ENCODE measurements around the gene DOCK3. TPM values are rescaled to one million over a fixed set of nuclear protein-coding genes. Genes with fewer than 3 reads are reported as not detected.

The DOCK3 gene
- 0.72 TPM for total RNA-seq (ENCODE audit: insufficient read depth, low replicate concordance)

- peak; percentile 53 for DNase-seq (ENCODE audit: low spot score)
Measured at GRCh38 chr3:50674349-50675178, at the start of gene DOCK3. DOCK3 (plus strand) TSS chr3:50674927; CDS start chr3:50675264, 337 bp downstream.

- no peak for DNase-seq (ENCODE audit: low spot score)
Measured at GRCh38 chr3:50625231-50626182, 49.2 kb upstream of the DOCK3 start.

DNA sequence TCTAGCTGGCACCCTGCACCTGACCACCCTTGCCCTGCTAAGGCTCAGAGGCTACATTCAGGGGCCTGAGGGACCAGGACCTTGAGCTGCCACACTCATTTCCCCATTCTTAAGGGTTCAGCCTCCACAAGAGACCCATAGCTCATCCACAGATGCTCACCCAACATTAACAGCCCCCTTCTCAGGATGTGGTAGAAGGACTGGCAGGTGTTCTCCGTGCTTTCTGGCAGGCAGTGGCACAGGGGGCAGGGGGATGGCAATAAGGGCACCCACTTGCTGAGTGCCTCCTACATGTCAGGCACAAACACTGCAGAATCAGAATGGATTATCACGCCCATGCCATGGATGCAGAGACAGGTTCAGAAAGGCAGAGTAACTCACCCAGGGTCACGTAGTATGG is 48.3 kb upstream of the DOCK3 start:
- no peak for DNase-seq (ENCODE audit: low spot score)

DNA sequence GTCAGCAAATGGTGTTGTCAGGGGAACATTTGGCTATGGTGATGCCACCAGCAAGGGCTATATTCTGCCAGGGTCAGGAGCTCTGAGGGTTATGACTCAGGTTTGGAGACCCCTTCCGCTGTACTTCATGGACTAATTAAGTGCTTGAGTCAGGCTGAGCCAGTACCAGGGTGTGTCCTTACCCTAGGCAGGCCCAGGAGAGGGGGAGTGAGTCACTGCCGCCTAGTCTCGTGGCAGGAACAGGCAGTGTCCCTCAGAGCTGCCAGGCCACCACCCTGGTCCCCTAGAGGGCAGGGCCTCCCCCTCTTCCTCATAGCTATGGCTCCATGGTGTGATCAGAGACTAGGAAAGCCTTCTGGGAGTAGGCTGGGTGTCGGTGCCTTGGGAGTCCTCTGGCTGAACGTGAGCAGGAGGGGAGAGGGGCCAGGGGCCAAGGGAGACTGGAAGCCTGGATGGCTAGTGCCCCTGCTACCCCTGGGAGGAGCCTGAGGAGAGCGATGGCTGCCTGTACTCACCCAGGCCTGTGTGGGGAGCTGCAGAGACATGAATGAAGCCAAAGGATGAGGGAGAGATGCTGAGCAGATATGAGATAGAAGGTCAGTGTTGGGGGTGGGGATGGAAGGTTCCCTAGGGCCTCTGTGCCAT is 47.2 kb upstream of the DOCK3 start:
- DNase-seq (ENCODE audit: low spot score) = no peak

DNA sequence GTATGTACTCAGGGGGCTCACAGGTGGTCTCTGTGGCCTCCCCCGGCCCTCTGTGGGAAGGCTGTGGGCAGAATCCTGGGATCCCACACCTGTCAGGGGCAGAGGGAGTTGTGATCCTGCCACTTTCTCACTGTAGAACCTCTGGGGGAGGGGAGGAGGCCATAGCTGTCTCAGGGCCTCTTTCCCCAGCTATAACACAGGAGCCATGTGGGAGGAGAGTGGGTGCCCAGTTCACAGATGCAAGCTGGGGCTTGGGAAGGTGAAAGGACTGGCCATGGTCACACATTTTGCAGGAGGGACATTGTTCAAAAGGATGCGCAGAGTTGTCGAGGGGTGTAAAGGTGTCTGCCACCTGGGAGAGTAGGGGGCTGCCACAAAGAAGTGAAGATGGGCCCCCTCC is 46.1 kb upstream of the DOCK3 start:
- DNase-seq (ENCODE audit: low spot score) = no peak

- no peak for DNase-seq (ENCODE audit: low spot score)
Measured at GRCh38 chr3:50630394-50630793, 44.3 kb upstream of the DOCK3 start.

DNA sequence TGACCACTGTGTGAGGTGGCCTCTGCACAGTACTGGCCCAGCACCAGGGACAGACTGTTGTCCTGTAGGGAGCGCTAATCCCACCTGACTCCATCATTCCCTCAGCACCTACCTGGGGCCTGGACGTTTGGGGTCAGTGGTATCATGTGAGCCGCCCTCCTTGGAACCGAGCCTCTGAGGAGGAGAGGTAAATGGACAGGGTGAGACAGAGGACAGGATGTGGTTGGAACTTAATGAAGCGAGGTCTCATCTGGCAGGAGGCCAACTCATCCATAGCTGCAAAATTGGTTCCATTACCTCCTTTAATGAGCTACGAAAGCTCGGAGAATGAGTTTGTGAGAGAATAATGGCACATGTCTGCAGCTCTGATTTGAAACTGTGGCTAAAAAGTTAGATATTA is 43.9 kb upstream of the DOCK3 start:
- no peak for DNase-seq (ENCODE audit: low spot score)

GRCh38 chr3:50632450-50632849 is 42.3 kb upstream of the DOCK3 start:
- DNase-seq (ENCODE audit: low spot score) = no peak

- DNase-seq (ENCODE audit: low spot score) = no peak
Measured at GRCh38 chr3:50633230-50633790, 41.4 kb upstream of the DOCK3 start.

- no peak for DNase-seq (ENCODE audit: low spot score)
Measured at GRCh38 chr3:50635066-50635465, 39.7 kb upstream of the DOCK3 start.

DNA sequence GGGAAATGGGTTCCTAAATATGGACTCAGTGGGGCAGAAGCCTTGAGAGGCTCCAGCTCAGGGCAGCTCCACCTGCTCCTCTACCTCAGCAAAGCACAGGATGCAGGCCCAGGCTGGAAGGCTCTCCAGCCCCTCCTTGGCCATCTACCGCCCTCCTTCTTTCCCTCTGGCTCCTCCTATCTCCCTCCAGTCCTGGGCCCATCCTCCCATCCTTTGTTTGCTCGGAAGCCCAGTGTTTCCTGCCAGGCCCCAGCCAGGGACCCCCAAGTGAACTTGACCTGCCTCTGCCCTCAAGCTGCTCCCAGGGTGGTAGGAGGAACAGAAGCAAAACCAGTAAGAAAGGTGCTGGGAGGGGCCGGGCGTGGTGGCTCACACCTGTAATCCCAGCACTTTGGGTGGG is 37.7 kb upstream of the DOCK3 start:
- no peak for DNase-seq (ENCODE audit: low spot score)

DNA sequence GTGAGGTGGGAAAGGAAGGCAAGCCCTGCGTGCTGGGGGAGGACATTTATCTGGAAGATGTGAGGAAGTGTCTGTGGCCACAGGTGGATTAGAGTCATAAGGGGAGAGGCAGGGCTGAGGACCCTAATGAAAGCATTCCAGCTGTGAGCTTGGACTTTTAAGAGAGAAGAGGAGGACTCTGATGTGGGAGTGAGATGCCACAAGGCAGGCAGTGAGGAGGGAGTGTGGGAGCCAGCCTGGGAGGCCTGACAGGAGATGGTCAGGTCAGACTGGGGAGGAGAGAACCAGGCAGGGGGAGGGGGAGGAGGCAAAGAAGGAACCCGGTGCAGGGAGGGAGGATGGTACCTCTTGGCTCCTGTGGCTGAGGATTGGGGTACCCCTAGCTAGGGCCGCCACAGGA is 36.8 kb upstream of the DOCK3 start:
- no peak for DNase-seq (ENCODE audit: low spot score)

DNA sequence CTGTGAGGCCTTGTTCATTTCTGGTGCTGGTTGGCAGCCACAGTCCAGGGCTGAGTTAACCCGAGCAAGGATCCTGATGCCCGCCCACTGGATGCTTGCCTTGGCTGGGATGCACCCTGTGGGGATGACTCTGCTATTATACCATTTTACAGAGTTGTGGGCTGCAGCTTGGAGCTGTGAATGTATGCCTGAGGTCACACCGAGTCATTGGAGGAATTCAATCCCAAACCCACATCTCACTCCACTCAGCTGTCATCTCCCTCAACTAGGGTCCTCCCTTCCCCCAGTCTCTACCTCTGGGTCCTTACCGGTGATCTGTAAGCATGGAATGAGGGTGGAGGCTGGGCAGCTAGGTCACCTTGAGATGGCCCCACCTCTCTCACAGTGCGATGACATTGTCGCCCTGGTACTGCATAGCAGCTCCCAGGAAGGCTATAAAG is 35.7 kb upstream of the DOCK3 start:
- DNase-seq (ENCODE audit: low spot score) = no peak

DNA sequence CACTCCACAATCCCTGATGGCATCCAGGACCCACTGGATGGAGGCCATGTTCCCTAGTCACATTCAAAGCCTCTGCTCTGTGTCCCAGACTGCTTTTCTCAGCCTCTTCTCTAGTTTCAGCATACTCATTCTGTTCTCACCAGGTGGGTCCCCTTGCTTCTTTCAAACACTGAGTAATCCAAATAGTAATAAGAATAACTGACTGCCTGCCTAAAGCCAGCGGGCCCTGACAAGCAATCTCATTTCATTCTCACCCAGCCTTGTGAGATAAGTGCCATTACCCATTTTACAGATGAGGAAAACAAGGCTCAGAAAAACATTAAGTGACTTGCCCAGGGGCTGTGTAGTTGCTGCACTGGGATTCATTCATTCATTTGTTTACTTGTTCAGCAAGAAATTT is 32.3 kb upstream of the DOCK3 start:
- no peak for DNase-seq (ENCODE audit: low spot score)

DNA sequence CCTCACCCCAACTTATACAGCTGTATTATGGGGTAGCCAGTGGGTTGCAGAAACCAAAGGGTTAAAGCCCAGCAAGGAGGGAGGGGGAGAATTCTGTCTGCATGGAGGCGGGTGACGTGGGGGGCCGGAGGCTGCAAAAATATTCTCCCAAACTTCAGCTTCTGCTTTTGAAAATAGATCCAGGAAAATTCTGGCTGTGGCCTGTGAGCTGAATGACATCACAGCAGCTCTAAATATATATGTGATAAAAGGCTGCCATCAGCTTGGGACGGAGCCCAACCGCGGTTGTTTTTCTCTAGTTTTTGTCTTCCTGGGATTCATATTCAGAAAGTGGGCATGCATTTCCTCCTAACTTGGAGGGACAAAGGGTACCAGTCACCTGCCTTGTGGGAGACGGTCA is 30.2 kb upstream of the DOCK3 start:
- DNase-seq (ENCODE audit: low spot score) = peak; percentile 32

DNA sequence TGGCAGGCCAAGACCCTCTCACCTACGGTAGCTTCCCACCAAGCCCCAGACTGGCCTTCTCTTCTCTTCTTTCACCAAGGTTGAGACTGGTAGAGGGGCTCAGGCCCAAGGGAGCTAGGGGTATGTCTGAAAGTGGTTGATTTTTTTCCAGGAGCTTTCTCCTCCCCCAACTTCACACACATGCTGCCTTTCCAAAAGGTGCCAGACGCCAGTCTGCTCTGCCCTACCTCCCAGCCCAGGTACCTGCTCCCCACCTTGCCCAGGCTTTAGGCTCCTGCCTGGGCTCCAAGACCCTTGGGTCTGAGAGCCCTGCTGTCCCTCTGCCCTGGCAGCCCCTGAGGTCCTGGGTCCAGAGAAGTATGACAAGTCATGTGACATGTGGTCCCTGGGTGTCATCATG is 29.3 kb upstream of the DOCK3 start:
- DNase-seq (ENCODE audit: low spot score) = no peak

DNA sequence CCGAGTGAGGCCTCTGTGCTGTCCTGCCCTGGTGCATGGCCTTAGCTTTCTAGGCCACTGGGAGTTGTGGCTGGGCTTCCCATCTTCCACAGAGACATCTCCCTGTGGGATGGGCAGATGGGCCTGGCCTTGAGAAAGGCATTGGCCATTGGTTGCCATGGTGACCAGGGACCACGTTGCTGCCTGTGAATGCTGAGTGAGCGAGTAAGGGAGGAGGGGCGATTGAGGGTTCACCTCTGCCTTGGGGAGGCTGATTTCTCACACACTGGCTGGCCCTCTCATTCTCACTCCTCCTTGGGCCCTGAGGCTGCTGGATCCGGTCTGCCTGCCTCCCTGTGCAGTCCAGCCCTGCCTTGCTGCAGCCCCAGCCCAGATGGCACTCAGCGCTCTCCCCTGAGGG is 26.4 kb upstream of the DOCK3 start:
- no peak for DNase-seq (ENCODE audit: low spot score)

GRCh38 chr3:50648944-50649343 is 25.8 kb upstream of the DOCK3 start:
- no peak for DNase-seq (ENCODE audit: low spot score)

DNA sequence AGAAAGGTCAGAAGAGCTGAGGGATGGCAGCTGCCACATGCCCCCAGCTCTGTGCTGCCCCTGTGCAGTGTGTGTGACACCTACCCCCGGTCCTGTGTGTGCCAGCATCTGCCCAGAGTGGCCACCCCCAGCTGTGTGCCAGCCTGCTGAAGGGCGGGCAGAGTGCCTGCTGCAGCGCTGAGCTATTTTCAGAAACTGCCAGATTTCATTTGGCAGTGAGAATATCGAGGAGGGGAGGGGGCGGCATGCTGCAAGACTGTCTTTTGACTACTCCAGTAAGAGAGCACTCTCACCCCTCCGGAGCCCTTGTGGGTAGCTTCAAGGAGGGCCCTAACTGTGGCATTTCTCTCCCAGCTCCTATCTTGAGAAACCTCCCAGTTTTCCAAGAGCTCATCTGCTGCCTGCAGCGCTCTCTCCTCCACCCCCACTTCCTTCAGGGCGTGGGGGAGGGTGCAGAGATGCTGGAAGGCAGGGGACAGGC is 25.2 kb upstream of the DOCK3 start:
- DNase-seq (ENCODE audit: low spot score) = no peak

DNA sequence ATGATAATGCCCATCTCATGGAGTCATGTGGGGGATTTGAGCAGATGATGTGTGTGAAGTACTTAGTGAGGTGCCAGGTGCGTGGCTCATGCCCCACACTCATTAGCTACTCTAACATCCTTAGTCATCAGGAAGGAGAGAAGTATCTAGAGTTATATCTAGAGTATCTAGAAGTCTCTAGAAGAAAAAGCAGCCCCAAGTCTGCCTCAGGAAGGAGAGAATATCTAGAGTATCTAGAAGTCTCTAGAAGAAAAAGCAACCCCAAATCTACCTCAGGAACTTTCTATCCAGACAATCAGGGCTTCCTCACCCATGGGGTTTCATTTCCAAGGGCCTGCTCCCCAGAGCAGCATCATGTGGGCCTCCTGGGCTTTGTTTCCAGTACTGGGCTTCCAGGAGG is 24.7 kb upstream of the DOCK3 start:
- DNase-seq (ENCODE audit: low spot score) = no peak

- DNase-seq (ENCODE audit: low spot score) = no peak
Measured at GRCh38 chr3:50651445-50651844, 23.3 kb upstream of the DOCK3 start.
